Measurements from ENCODE around the gene MVB12A. TPM values are rescaled to one million over a fixed set of nuclear protein-coding genes. Genes with fewer than 3 reads are reported as not detected.

Gene MVB12A
- polyA plus RNA-seq, 3 donors, result 49.5 to 73.2 (median 70.9) TPM

DNA sequence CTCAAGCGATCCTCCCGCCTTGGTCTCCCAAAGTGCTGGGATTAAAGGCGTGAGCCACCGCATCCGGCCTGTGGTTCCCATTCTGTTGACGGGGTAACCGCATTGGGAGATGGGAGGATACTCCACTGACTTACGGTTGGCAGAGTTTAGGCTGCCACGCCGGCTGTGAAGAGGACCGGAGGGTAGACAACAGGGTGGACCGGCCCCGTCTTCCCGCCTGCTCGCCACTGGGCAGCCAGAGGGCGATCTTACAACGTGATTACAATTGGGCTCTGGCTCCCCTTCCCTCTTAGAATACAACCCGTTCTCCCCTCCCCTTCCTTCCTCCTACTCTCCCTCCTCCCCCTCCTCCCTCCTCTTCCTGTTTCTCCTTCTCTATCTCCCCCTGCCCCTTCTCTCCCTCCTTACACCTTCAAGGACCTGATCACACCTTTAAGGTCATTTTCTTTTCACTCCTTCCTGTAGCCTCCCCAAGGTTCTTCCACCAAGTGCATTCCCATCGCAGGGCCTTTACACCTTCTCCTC is 24.9 kb upstream of the MVB12A start:
- DNase-seq (ENCODE audit: extremely low read depth in 1 of 11, low read depth in 9 of 11, low spot score in 4 of 11), result no peak

DNA sequence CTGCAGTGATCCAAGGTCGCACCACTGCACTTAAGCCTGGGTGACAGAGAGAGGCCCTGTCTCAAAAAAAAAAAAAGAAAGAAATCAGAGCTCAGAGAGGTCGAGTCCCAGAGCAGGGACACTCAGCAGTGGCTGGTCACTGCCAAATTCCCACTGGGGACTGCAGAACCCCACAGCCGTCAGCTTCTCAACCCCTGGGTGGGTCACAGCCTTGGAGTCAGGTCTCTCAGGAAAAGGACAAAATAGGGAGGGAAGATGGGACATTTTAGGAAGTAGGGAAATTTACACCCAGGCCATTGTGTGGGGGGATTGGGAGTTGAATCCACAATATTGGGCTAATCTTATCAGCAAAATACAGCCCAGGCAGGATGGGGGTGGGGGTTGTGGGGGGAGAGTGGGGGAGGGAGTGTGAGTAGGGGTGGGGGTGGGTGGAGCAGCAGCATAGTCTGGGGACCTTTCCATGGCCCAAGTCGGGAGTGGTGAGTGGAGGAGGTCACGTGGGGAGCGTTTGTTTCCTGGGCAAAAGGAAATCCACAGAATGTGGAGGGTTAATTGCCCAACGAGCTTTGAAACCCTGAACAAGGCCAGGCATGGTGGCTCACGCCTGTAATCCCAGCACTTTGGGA is 20.8 kb upstream of the MVB12A start:
- no peak for DNase-seq (ENCODE audit: extremely low read depth in 1 of 11, low read depth in 9 of 11, low spot score in 4 of 11)

DNA sequence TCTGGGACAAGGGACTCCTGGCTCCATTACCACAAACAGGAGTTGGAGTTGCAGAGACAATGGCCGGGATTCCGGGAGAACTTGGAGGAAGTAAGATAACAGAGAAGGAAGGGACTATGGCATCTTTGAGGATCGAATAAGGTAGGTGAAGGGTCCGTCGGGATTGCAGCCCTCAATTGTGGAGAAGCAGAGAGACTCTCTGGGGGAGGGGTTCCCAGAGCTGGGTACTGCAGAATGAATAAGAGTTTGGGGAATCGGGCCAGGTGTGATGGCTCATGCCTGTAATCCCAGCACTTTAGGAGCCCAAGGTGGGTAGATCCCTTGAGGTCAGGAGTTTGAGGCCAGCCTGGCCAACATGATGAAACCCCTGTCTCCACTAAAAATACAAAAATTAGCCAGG is 18.2 kb upstream of the MVB12A start:
- DNase-seq (ENCODE audit: extremely low read depth in 1 of 11, low read depth in 9 of 11, low spot score in 4 of 11), result no peak

DNA sequence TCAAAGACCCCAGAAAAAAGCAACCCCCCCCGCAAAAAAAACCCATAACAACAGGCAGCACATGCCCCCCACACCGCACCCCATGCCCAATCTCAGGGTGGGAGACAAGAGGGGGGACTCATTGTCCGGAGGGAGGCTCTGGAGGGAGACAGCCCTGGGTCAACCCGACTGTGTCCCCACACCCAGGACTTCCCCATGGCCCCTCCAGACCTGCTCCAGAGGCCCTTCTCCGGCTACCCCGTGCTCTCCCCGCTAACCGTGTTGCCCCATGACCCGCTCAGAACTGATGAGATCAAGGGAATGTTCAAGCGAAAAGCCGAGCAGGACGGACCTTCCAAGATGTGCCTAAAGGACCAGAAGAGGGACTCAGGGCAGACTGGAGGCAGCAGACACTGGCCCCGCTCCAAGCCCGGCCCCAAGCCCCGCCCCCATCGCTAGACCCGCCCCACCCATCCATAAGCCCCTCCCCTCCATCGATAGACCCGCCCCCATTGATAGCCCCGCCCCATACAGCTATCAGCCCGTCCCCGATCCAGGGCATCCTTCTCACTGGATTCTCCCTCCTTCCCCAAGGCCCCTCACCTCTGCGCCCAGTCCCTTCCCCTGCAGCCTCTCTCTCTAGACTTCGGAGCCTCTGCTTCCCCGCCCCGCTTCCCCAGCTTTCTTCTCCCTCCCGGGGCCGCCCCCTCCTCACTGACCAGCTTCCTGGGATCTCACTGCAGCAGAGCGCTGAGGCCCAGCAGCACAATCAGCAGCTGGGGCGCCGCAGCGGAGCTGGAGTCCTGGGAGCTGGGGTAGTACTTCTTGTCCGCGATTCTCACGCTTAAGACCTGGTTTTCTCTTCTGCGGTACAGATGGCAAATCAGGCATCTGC is 16.6 kb upstream of the MVB12A start:
- DNase-seq (ENCODE audit: extremely low read depth in 1 of 11, low read depth in 9 of 11, low spot score in 4 of 11), result no peak

DNA sequence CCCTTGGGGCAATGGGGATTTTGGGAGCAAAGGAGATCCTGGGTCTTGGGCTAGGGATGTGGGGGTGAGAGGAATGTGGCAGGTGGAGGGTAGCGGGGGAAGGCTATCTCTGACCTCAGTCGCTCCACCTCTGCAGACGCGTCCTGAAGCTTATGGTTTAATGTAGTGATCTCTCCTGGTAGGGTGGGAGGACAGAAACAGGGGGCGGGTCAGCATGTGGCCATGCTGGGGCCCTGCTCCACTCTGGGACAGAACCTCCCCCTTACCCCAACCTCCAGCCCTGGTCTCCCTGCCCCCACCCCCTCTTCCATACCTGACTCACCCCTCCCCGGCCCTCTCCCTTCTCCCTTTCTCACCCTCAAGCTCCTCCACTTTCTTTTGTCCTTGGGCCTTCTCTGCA is 15.8 kb upstream of the MVB12A start:
- no peak for DNase-seq (ENCODE audit: extremely low read depth in 1 of 11, low read depth in 9 of 11, low spot score in 4 of 11)

DNA sequence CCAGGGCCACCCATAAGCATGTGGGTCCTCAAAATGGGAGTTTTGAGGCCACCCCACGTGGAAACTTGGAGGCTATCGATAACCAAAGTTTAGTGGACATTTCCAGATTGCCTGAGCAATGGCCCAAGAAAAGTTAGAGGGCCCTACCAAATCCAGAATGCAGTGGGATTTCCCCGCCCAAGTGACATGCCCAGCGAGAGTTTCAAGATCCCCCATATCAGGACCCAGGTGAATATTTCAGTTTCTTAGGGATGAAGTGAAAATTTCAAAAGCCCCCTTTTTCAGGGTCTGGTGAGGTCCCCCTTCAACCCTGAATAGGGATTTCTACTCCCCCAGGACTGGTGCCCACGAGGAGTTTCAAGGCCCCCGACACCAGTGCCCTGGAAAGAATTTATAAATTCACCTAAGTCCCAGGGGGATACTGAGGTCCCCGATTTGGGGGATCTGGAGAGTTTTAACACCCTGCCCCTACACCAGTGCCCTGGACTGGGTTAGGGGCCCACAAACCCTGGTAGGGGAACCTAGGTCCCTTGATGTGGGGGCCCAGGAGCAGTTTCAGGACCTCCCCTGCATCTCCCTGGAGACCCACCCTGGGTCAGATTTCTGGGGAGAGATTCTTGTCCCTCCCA is 15.1 kb upstream of the MVB12A start:
- DNase-seq (ENCODE audit: extremely low read depth in 1 of 11, low read depth in 9 of 11, low spot score in 4 of 11), result no peak

DNA sequence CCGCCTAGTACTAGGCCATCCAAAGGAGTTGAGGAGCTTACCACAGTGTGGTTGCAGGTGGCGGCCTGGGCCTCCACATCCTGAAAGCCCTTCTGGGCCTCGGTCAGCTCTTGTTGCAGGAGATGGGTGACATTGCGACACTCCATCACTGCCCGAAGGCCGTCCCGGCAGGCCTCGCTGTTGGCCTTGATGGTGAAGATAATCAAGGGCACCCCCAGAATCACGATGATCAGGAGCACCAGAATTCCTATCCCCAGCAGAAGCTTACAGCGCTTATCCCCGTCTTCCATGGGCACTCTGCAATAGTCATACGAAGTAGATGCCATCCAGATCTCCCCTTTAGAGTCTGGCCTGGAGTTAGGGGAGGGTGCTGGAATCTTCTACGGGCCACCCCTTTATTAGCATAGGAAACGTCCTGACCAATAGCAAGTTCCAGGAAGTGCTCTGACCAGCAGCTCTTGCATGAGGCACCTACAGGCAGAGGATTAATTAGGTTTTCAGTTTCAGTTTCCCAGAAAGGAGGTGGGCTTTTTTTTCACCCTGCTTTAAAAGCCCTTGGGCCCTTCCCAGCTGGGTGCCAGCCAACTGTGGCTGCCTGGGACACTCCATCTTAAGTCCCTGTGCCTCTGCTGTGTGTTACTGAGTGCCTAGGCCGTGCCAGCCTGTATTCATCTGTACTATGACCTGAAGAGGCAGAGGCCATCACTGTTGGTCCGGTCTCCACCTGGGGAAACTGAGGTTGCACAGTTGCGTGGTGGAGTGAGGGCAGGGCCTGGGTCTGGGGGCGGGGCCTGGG is 14.4 kb upstream of the MVB12A start, which contains the start of gene BST2:
TSS of gene BST2 (minus strand) at position 381 of the 796 bp plus-strand sequence. CDS start at position 326, 55 bp downstream.
- peak in 1 of 11 donors; percentile 80 for DNase-seq (ENCODE audit: extremely low read depth in 1 of 11, low read depth in 9 of 11, low spot score in 4 of 11)

DNA sequence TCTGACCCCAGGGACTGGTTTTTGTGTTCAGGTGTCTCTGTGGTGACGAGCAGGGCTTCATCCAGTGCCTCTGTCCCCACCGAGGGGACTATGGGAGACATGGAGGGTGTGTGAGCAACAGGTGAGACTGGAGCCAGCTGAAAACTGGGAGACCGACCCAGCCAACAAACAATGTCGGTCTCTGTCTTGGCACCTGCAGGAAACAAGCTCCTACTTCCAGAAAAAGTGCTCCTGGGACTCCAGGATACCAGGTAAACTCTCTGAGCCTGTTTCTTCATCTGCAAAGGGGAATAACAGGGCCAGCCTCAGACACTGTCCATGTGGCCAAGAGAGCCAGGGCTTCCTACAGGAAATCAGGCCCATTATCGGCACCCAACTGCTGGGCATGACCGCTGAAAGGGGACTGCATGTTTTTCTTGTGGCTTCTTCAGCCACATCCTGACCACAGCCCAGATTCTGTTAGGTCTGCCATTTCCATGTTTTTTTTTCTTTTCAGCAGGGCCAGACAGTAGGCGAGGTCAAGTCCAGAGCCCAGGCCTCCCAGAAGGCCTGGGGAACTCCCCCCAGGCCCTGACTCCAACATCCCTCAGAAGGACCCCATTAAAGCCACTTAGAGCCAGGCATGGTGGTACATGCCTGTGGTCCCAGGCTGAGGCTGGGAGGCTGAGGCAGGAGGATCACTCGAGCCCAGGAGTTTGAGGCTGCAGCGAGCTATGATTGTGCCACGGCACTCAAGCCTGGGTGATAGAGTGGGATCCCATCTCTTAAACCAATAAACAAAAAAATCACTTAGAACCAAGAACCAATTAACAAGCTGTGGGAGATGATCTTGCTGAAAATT is 13.6 kb upstream of the MVB12A start:
- DNase-seq (ENCODE audit: extremely low read depth in 1 of 11, low read depth in 9 of 11, low spot score in 4 of 11), result no peak

DNA sequence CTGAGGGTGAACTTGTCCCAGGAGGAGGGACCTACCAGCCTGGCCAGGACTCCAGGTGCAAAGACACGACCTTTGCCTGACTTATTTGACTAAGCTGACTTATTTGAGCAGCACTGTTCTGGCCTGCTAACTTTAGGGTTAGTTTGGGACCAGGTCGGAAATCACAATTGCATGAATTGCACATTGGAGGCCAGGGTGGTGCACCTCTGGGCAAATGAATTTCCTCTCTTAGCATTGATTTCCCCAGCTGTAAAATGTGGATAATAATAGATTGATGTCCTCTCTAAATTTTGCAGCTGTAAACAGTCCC is 13.0 kb upstream of the MVB12A start:
- no peak for DNase-seq (ENCODE audit: extremely low read depth in 1 of 11, low read depth in 9 of 11, low spot score in 4 of 11)

DNA sequence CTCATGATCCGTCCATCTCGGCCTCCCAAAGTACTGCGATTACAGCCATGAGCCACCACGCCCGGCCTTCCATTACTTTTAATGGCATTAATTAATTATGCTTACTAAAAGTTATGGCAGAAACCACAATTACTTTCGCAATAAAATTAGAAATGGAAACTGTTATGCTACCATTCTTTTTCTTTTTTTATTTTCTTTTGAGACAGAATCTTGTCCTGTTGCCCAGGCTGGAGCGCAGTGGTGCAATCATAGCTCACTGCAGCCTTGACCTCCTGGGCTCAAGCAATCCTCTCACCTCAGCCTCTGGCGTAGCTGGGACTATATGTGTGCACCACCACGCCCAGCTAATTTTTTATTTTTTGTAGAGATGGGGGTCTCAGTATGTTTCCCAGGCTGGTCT is 9.9 kb upstream of the MVB12A start:
- DNase-seq (ENCODE audit: extremely low read depth in 1 of 11, low read depth in 9 of 11, low spot score in 4 of 11), result no peak

DNA sequence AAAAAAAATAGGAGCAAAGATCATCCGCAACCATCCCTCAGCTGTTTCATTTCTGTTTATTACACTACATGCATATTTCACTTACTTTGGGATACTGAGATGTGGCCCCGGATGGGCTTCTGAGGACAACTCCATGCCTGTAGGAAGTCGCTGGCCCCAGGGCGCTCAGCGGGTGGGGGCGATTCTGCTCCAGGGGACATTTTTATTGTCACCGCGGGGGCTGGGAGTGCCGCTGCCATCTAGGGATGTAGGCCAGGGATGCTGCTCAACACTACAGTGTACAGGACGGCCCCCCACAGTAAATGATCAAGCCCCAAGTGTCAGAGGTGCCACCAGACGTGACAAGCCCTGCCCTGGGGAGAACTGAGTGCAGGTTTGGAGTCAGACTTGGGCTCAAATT is 8.0 kb upstream of the MVB12A start:
- no peak for DNase-seq (ENCODE audit: extremely low read depth in 1 of 11, low read depth in 9 of 11, low spot score in 4 of 11)

DNA sequence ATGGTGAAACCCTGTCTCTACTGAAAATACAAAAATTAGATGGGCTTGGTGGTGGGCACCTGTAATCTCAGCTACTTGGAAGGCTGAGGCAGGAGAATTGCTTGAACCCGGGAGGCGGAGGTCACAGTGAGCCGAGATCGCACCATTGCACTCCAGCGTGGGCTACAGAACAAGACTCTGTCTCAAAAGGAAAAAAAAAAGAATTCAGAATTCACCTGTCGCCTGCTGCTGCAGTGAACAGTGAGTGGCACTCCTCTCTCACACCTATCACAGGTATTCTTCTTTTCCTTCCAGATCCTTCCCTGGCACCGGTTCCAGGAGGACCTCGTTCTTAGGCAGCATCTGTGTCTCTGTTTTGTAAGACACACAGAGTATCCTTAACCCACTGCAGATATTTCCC is 5.8 kb upstream of the MVB12A start:
- DNase-seq (ENCODE audit: extremely low read depth in 1 of 11, low read depth in 9 of 11, low spot score in 4 of 11), result no peak

DNA sequence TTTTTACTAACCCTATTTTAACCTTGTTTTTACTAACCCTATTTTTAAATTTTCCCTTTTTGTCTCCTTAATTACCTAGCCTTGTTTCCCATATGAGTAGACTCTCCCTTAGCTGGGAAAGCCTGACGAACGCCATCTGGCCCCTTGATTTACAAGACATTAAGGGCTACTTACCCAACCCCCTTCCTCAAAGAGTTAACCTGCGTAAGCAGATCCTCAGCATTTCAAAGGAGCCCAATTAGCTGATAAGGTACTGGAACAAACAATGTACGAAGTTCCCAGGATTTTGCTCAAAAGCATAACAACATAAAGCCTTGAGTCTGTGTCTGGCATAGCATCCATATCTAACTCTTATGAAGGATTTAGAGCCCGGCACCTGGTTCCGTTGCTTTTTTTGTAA is 4.7 kb upstream of the MVB12A start:
- no peak for DNase-seq (ENCODE audit: extremely low read depth in 1 of 11, low read depth in 9 of 11, low spot score in 4 of 11)

DNA sequence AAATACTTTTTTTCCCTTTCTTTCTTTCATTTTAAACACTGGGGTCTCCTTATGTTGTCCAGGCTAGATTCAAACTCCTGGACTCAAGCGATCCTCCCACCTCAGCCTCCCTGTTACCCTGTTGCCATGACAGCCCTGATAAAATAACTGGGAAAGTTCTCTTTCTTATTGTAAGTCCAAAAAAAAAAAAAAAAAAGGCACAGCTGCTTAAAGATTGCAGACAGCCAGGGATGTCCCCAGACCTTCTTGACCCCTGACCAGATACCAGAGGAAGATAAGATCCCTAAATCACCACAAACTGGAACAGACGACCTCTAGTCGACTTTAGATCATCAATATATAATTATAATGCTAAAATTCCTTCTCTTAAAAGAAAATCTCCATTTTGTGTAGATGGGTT is 1.1 kb upstream of the MVB12A start:
- no peak for DNase-seq (ENCODE audit: extremely low read depth in 1 of 11, low read depth in 9 of 11, low spot score in 4 of 11)

DNA sequence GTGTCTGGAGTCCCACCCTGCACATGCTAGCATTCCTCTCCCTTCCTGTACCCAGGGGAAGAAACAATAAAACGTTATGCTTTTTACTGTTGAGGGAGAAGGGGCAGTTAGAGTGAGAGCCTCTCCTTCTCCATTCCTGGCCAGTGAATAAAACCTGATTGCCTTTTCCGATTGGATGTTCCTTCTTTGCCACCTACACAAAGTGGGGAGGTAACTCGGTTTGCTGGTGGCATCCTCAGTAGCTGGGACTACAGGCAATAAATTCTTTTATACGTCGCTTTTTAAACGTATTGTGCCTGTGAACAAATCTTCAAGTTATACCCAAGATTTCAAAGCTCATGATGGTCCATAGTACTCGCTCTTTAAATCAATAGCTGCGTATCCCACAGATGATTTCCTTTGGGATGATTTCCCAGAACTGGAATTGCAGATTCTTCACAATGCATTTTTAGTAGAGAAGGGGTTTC is 660 bp upstream of the MVB12A start:
- DNase-seq (ENCODE audit: extremely low read depth in 1 of 11, low read depth in 9 of 11, low spot score in 4 of 11), result no peak

DNA sequence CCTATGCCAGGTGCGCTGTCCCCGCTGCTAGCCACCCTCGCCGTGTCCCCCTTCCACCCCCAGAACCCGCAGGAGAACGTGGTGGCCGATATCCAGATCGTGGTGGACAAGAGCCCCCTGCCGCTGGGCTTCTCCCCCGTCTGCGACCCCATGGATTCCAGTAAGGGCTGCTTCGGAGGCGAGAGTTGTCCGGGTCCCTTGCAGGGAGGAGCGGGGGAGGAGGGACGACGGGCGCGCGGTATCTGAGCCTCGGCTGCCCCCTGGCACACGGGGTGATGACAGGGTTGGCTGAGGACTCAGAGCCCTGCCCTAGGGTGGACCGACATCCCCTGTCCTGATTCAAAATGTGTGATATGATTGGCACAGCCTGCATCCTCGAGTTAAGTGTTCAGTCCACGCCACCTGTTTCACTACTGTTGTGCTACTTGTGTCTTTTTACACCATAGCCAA is 653 bp downstream of the MVB12A start:
- DNase-seq (ENCODE audit: extremely low read depth in 1 of 11, low read depth in 9 of 11, low spot score in 4 of 11), result peak in 1 of 11 donors; percentile 49

DNA sequence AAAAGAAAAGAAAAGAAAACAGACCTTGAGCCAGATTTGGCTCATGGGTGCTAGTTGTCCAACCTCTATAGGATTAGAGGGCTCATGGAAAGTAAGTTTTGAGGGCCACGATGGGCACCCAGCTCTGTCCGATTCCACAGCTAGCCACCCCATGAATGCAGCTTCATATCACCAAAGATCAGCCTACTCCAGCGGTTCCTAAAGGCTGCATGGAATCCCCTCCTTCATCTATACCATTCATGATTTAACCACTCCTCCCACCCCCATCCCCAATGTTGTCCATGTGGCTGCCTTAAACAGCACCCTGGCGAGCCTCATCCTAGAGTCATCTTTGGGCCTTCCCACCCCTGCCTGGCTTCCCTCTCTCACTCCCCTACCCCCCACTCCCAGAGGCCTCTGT is 2.1 kb downstream of the MVB12A start:
- DNase-seq (ENCODE audit: extremely low read depth in 1 of 11, low read depth in 9 of 11, low spot score in 4 of 11), result no peak

Measured in renal cortex interstitium (tissue), 11 donors.